NCI-H2227 (cell line): ENCODE results near the gene RGS9BP.
A peak's percentile ranks its signal among the peaks of the same experiment; 100 is the strongest.
"Not testable (repeated sequence)": the region's sequence is repeated elsewhere in the genome, so short reads cannot be mapped to it uniquely, and the experiment has no call there.

ENCODE experiments used
- DNase-seq: peaks from one replicate; lab custom pipeline; 2025; ENCODE audit not compliant: unreplicated experiment; lab: John Stamatoyannopoulos, UW

The RGS9BP gene, protein sequence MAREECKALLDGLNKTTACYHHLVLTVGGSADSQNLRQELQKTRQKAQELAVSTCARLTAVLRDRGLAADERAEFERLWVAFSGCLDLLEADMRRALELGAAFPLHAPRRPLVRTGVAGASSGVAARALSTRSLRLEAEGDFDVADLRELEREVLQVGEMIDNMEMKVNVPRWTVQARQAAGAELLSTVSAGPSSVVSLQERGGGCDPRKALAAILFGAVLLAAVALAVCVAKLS

DNA sequence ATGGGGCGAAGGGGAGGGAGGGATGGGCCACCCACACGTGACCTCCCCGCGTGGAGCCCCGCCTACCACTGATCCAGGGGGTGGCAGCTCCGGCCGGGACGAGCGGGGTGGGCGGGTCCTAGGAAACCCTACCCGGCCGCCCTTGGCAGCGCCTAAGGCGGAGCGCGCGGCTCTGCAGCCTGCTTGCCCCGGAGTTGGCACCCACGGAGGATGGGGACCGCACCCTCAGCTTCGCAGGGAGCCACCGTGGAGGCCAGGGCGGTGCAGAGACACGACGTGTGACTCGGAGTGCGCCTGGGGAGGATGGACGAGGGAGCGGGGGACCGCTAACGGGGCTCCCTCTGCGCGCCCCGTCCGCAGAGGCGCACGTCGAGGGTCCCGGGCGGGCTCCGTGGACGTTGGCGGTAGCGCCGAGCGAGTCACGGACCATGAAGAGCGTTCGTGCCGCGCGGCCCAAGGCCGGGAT is at the start of gene RGS9BP:
TSS of gene RGS9BP (plus strand) at position 129 of the 466 bp plus-strand sequence. CDS start 416 bp downstream, outside the sequence.
- DNase-seq = peak; percentile 99

DNA sequence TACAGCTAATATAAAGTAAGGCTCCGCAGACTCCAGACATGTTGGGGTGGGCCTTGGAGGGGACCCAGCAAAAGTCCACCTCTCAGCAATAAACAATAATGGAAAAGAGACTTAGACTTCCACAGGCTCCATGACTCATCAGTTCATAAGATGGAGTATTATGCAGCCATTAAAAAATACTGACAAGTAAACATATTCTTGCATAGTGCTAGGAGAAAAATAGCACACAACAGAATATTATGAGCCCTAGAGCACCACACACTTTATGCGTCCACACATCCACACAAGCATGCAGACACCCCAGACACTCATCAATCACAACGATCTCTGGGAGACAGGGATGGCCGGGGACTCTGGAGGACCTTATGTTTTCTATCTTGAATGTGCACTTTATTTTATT is 48.7 kb upstream of the RGS9BP start:
- no peak for DNase-seq

DNA sequence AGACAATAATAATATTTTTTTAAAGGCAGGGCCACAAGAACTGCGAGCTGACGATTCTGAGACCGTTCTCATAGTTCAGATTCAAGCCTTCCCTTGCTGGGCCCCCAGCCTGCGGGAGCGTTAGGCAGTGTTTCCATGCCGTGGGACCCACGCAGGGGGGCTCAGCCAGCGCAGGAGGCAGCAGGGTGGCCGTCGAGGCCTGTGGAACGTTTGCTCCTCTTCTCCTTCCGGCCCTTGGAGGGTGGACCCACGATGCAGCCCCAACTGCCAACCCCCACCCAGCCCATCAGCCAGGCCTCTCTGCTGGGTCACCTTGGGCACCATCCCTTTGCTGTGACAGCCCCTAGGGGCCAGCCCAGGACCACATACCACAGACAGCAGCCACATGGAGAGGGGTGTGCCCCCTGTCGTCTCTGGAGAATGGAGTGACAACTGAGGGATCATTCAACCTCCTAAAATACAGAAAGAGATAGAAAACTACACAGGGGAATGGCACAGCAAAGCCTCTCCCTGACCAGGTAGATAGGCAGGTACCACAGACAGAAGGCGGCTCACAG is 47.9 kb upstream of the RGS9BP start:
- DNase-seq = no peak

DNA sequence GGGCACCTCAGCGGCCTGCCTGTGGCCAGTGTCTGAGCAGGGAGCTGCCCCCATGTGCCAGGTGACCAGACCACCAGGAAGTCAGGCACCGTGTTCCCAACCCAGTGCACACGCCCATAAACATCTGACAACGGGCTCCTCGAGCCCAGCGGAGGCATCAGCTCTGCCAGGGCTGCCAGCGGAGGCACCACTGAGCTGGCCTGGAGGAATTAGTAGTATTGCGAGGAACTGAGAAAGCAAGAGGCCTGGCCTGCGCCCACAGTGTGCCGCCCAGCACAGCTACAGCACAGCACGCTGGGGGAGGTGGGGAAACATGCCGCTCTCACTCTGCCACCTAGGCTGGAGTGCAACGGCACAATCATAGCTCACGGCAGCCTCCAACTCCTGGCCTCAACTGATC is 45.3 kb upstream of the RGS9BP start:
- DNase-seq = no peak

DNA sequence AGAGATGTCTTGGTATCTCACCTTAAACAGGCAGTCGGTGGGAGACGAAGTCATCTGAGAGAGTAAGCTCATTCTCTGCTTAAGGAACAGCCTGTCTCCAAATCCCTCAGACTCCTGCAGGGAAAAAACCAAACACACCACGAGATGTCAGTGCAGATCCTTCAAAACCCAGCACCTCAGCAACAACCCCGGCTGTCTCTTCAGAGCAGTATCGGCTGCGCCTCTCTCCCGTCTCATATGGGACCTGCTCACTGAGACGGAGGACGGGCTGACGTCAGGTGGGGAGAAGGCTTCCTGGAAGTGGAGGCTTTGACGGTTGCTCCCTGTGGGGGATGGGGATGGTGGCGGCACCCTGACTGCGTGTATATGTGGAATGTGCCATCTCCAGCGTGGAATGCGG is 44.3 kb upstream of the RGS9BP start:
- no peak for DNase-seq

DNA sequence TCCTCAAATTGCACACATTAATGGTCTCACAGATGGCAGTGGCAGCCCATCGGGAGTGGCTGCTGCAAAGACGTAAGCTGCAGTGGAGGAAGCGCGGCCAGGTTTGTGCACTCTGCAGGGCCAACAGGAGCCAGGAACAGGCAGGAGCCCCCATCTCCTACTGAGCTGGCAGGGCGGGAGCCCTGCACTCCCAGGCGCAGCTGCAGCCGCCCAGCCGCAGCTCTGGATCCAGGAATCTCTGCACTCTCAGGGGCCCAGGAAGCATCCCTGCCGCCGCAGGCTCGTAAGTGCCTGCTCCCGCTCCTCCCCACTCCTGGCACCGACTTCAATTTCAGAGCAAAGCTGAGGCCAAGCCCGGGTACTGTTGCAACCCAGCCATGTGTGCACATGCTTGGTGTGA is 38.2 kb upstream of the RGS9BP start:
- no peak for DNase-seq

DNA sequence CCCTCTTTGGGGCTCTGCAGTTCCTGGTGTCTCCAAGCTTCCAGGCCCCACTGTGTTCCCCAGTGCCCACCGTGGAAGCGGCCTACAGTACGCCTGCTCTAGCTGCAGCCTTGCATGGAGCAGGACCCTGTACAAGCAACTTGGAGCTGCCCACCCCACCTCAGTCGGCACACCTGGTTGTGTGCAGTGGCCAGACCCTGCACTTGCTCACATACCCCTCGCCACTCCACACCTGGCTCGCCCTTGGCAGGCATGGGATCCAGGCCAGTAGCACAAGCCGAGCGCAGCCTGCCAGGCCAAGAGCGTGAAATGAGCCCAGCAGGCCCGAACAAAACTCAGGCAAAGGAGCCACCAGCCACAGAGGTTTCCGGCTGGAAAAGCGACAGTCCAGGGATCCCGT is 37.0 kb upstream of the RGS9BP start:
- DNase-seq = no peak

DNA sequence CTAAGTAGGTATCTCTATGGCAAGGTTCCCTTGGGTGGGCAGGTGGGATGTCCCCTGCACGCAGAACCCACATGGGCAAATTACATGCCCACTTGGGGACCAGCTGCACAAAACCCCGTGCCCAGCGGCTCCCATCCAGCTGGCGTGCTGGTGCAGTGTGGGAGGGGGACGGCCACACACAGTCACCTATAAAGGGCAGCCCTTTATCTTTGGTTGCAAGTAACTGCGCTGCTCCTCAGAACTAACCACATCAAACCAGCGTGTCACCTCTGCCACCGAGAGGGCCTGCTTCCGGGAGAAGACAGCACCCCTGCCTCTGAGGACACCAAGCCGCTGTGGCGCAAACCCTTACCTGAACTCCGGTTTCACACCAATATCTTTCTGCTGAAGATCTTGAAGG is 32.9 kb upstream of the RGS9BP start:
- no peak for DNase-seq

DNA sequence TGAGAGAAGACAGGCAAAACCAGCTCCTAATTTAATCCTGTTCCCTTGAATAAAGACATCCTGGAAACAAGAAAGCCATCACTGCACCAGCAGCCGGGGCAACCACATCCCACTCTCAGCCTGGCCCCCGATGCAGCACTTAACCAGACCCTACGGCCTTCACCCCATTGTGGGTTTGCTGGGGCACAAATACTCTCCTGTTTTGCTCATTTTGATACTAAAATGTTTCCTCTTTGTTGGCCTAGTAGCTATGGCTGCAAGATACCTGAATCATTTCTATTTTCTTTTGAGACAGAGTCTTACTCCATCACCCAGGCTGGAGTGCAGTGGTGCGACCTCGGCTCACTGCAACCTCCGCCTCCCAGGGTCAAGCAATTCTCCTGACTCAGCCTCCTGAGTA is 29.1 kb upstream of the RGS9BP start:
- DNase-seq = no peak

DNA sequence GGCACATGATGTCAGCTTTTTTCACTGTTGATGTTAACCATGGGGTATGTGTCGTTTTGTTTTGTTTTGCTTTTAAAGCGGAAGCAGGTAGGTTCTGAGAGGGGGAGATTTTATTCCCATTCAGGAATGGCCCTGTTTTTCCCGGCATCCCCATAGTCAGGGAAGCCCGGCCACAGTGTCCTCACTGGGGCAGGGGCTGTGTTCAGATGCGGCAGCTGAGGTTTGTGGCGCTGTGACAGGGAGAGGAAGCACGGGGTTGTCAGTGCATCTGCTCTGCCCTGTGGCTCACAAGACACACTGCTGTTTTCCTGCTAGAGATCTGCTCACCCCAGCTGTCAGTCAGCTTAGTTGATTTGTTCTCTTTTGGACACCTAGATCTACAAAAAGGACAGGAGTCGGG is 28.3 kb upstream of the RGS9BP start:
- no peak for DNase-seq

DNA sequence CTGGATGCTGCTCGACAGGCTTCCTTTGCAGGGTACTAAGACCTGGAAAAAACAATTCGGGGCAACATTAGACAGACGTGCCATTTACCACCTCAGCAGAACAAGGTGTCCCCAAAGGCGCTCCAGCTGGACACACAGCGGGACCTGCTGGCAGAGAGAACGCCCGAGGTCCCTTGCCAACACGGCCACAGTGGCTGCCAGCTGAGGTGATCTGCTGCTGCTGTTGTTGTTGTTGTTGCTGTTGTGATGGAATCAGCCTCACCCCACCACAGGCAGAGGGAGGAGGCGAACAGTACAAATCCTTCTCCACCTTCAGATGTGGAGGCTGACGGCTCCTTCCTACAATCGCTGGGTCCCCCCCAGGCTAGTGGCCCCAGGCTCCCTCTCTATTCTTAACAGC is 25.9 kb upstream of the RGS9BP start:
- DNase-seq = no peak

DNA sequence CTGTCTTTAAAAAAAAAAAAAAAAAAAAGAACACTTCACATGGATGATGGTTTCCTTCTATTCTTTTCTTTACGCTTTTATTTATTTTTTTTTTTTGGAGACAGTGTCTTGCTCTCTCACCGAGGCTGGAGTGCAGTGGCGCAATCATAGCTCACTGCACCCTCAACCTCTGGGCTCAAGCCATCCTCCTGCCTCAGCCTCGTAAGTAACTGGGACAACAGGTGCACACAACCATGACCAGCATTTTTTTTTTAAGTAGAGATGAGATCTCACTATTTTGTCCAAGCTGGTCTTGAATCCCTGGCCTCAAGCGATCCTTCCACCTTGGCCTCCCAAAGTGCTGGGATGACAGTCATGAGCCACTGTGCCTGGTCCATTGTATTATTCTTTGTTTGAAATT is 25.0 kb upstream of the RGS9BP start:
- DNase-seq = no peak

DNA sequence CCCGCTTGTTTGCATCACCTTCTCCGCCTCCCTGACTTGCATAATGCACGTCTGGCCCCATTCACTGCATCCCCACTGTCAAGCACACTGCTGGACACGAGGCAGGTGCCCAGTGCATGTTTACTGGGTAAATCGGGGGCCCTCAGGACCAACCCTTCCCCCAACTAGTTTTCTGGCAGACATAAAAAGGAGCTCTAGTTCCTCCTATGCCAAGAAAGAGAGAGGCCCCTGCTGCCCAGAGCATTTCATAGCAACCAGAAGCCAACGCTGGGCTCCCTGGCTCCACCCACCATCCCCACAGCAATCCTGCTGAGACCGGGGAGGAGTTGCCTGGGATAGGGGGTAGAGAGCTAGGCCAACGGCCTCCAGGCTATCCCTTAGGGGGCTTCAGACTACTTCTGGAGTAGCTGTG is 23.9 kb upstream of the RGS9BP start:
- DNase-seq = peak; percentile 81

DNA sequence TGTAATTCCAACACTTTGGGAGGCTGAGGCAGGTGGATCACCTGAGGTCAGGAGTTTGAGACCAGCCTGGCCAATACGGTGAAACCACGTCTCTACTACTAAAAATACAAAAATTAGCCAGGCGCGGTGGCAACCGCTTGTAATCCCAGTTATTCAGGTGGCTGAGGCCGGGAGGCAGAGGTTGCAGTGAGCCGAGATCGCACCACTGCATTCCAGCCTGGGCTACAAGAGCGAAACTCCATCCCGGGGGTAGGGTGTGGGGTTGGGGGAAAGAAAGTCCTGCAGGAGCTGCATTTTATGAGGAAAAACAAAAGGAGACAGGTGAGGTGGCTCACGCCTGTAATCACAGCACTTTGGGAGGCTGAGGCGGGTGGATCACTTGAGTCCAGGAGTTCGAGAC is 23.3 kb upstream of the RGS9BP start:
- not testable (repeated sequence) for DNase-seq

DNA sequence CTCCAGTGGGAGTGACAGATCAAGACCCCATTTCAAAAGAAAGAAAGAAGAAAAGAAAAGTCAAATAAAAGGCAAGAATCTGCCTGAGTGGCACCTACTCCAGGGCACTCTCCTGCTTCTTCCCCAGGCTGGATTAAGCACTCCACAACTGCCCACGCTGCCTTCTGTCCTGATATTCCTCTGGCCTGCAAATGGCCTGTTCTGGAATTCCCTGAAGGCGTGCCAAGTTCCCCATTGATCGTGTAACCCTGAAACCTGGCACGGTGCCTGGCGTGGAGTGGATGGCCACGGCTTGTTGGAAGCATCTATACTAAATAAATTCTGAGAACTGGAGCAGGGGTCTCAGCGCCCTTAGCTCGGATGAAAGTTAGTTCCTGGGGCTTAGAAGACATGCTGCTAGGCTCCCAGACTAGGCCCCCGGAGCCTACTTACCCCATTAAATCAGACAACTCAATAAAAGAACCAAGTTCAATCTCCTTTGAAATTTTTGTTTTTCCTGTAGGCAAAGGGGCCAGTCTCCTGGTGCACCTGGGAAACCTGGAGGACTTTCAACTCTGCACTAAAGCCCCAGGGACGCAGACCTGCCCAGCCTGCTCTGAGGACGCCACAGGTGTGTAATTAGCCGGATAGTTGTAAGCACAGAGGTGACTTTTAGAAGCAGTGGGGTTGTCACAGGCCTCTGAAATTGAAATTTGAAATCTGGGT is 22.6 kb upstream of the RGS9BP start:
- DNase-seq = no peak

DNA sequence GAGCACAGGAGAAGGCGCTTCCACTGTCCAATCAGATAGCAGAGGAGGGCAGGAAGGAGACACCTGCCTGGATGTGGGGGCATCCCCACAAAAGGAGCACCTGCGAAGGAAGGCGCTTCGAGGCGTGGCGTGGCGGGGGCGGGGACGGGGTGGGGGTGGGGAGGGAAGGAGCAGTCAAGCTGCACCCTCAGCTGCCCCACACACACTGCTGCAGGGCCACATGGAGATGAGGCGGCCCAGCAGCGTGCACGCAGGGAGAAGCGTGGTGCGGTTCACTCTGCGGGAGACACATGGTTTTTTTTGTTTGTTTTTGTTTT is 22.1 kb upstream of the RGS9BP start:
- no peak for DNase-seq

DNA sequence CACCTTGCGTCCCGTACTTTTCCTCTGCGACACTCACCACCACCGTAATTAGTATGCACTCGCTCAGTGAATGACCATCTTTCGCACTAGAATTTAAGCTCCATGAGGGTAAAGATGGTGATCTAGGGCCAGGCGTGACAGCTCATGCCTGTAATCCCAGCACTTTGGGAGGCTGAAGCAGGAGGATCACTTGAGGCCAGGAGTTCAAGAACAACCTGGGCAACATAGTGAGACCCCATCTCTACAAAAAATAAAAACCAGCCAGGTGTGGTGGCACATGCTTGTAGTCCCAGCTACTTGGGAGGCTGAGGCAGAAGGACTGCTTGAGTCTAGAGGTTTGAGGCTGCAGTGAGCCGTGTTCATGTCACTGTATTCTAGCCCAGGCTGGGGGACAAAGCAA is 19.3 kb upstream of the RGS9BP start:
- not testable (repeated sequence) for DNase-seq

DNA sequence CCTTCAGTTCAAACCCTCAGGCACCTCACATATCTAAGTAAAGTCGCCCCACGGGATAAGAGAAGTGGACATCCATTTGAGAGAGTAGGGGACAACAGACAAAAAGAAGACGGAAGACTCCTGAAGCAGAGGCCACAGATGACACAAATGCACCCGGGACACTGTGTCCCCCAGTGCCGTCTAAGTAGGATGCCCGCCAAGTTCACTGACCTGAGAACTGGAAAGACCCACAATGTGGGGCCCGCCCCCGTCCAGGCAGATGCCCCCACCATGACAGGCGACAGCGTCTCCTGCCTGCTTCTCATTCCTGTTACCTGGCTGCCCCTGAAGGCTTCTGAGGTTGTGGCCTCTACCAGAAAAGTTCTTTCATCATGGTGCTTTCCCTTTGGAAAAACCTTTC is 17.6 kb upstream of the RGS9BP start:
- no peak for DNase-seq

DNA sequence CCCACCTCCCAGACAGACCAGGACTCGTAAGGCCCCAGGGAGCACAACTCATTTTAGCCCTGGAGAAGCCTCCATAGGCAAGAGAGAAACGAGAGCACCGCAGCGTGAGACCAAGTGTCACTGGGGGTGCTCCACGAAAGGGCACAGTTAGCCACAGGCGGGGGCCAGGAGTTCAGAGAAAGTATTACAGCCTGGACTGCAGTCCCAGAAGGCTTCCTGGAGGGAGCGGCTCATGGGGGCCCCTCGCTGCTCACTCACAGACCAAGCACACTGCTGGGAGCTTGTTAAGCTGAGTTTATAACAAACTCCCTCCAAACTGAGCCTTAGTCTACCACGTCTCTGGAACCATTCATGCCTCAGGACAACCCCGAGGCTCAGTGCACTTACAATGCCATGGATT is 17.1 kb upstream of the RGS9BP start:
- DNase-seq = no peak

DNA sequence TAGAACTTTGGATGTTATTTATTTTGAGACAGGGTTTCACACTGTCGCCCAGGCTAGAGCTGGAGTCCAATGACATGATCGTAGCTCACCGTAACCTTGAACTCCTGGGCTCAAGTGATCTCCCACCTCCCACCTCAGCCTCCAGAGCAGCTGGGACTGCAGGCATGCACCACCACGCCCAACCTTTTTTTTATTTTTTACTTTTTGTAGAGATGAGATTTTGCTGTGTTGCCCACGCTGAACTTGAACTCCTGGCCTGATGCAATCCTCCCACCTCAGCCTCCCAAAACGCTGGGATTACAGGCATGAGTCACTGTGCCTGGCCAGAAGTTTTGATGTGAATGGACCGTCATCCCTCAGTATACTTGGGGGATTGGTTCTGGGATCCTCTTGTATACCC is 14.3 kb upstream of the RGS9BP start:
- no peak for DNase-seq

DNA sequence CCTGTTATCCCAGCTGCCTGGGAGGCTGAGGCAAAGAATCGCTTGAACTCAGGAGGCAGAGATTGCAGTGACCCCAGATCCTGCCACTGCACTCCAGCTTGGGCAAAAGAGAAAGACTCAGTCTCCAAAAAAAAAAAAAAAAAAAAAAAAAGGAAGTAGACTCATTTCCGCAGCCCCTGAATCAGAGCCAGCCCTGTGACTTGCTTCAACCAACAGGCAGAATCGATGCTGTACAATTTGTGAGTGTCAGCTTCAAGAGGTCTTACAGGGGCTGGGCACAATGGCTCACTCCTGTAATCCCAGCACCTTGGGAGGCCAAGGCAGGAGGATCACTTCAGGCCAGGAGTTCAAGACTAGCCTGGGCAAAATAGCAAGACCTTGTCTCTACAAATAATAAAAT is 13.5 kb upstream of the RGS9BP start:
- no peak for DNase-seq

DNA sequence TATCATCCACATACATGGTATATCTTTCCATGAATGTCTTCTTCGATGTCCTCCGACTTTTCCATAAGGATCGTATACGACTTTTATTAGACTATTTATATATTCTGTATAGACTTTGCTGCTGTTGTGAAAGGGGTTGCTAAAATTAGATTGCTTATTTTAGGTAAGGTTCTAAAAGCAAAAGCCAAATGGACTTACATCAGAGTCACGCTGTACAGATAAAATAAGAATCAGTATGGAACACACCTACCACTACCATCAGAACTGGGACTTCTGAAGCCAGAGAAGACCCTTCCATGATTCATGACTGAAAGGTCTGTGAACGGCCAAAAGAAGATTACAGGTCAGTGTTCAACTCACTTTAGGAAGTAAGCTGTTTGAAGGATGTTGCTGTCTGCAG is 9.6 kb upstream of the RGS9BP start:
- no peak for DNase-seq

DNA sequence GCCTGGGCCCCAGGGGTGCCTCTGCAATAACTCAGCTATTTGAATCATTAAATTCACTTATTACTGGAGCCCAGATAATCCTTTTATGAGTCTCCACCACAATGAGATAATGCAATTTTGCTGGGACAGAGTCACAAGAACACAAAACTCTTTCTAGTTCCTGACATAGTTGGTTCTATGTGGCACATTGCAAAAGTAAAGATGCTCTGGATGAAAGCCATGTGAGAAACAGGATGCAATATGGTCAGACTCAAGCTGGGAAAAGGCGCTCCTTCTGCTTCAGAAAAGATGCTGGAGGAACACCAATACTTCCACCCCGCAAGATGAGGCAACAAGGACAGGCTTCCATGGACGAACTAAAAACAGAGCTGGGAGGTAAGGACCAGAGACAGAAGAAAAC is 6.3 kb upstream of the RGS9BP start:
- DNase-seq = no peak
